Stimulated activated CD8-positive, alpha-beta memory T cell treated with anti-CD3 and anti-CD28 coated beads, Interleukin-15, amount 100 ng/mL, for 4 hours (primary cell): ENCODE data around the gene DAAM1.

Source experiments
- DNase-seq, 2 donors: peaks; one replicate each; pipeline ENCODE4 v3.0.0-alpha.2; 2020; ENCODE audit warnings: low read depth in 2 of 2

DAAM1 gene

DNA sequence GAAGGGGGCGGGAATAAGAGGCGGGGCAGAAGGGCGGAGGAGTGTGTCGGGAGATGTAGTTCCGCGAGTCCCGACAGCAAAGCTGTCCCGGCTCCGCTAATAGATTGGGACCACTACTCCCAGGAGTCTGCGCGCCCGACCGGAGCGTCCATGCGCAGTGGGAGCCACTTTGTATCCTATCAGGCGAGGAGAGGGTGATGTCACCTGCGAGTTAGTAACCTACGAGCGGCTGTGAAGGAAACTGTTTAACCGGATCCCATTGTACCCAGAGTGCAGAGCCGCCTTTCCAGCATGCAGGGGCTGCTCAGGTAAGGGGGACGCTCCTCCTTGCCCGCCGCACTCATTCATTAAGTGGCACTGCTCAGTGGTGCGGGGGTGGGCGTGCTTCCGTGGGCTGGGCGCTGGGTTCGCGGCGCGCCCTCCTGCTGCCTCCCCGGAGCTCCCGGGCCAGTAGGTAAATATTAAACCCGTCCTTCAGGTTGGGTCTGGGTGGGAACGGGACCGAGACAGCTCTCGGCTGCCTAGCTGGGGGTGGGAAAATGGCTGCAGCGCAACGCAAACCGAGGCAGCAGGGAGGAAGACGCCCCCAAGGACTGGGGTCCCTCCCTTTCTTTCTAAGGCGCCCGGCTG lies at the start of gene DAAM1:
Gene DAAM1 (plus strand): TSS at position 207 of the 630 bp plus-strand sequence. CDS start 74,811 bp downstream, outside the sequence.
- DNase-seq: peak; percentile 92 to 96

DNA sequence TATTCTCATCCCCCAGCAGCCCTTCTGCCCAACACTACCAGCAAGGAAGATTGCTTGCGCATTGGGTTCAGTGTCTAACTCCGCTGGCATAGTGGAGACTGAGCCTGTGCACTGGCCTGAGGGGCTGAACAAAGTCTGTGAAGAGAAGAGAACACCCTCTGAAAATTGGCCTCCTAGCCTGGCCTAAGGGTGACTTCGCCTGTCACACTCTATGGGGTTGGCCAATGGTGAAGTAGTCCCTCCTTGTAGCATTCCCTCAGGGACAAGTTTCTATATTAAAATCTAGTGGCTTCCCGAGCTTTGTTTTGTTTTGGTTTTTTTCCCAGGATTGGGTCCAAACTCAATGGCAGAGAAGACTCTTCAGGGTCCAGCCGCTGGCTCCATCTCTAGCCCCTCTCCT lies 49.1 kb upstream of the DAAM1 start:
- no peak for DNase-seq

GRCh38 chr14:59140106-59140843 lies 48.2 kb upstream of the DAAM1 start:
- no peak for DNase-seq

DNA sequence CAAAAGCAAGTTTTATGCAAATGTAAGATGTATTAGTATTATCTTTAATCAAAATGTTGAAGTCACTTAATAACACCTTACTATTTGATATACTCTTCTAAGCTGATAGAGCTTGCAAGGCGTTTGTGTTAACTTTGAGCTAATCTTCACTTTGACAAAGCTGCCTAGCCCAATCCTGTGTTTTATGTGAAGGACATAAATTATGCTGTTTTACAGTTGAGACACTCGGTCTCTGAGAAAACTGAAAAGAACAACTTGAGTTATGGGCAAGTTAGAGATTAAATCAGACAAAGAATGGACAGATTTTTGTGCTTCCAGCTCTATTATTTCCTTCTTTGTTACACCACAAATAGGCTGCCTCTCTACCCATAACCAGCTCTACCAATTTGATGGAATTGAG lies 42.0 kb upstream of the DAAM1 start:
- DNase-seq: no peak

DNA sequence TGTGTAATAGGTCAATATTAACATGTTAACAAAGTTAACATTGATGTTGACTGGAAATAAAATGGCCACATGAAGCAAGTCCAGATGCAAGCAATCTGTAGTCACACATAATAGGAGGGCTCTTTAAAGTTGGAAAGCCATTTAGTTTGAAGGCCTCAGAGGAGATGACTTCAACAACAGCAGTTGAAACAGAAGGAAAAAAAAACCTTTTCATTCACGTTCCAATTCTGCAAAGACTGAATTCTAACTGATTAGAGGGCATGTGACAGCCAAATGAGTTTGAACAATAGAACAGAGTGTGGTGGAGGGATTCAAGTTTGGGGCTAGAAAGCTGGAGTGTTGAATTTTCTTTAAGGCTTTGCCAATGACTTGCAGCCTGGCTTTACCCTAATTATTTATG lies 41.5 kb upstream of the DAAM1 start:
- no peak for DNase-seq

GRCh38 chr14:59148334-59148900 lies 40.0 kb upstream of the DAAM1 start:
- DNase-seq: no peak

- no peak for DNase-seq
Observed at GRCh38 chr14:59150990-59151389, 37.5 kb upstream of the DAAM1 start.

GRCh38 chr14:59154373-59154772 lies 34.1 kb upstream of the DAAM1 start:
- DNase-seq: no peak

- DNase-seq: no peak
Observed at GRCh38 chr14:59155886-59156285, 32.6 kb upstream of the DAAM1 start.

DNA sequence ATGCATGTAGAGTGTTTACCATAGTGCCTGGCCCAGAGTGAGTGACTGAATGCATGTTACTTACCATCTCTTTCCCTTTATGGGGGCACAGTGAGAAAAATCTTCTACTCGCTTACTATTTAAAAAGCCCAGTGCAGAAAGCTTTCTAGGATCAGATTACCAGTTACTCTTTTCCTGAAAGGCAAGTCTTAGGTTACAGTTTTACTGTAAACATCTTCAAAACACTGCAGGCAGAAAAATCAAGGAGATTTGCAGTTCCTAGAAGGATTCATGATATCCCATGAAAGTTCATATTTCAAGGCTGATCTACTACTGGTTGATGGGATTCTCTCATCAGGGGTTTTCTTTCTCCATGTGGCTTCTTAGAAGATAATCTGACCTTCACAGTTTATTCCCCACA lies 29.3 kb upstream of the DAAM1 start:
- no peak for DNase-seq

GRCh38 chr14:59160506-59160905 lies 28.0 kb upstream of the DAAM1 start:
- DNase-seq: no peak

GRCh38 chr14:59161561-59162175 lies 26.8 kb upstream of the DAAM1 start:
- no peak for DNase-seq

GRCh38 chr14:59166258-59166657 lies 22.2 kb upstream of the DAAM1 start:
- no peak for DNase-seq

DNA sequence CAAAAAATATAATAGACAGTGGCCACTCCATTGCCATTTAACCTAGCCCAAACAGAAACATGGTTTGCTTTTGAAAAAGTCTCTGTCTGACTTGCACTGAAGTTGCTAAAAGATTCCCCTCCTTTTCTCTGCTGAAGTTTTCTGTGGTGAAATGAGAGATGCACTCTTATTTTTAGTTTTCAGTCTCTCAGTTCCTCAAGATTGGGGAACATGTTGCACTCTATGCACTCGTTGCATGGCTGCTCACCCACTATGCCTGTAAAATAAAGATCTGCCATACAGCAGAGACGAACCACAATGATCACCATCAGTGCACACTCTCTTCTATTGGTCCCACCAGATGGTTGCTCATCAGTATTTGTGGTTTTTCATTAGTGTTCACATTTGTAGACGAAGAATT lies 13.1 kb upstream of the DAAM1 start:
- no peak for DNase-seq

GRCh38 chr14:59176765-59177164 lies 11.7 kb upstream of the DAAM1 start:
- no peak for DNase-seq

GRCh38 chr14:59177262-59177661 lies 11.2 kb upstream of the DAAM1 start:
- no peak for DNase-seq

GRCh38 chr14:59181791-59182190 lies 6.7 kb upstream of the DAAM1 start:
- DNase-seq: no peak

DNA sequence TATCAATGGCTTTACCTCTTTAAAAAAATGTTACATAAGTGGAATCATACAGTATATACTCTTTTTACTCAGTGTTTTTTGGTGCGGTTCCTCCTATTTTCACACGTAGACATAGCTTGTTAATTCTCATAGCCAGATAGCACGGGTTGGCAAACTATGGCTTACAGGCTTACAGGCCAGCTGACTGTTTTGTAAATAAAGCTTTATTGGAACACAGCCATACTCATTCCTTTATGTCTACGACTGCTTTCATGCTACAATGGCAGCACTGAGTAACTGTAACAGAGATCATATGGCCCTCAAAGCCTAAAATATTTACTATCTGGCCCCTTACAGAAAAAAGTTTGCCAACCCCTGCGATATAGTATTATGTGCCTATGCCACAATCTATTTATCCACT lies 5.8 kb upstream of the DAAM1 start:
- DNase-seq: no peak

GRCh38 chr14:59183150-59183549 lies 5.3 kb upstream of the DAAM1 start:
- DNase-seq: no peak

GRCh38 chr14:59184396-59184795 lies 4.1 kb upstream of the DAAM1 start:
- no peak for DNase-seq

DNA sequence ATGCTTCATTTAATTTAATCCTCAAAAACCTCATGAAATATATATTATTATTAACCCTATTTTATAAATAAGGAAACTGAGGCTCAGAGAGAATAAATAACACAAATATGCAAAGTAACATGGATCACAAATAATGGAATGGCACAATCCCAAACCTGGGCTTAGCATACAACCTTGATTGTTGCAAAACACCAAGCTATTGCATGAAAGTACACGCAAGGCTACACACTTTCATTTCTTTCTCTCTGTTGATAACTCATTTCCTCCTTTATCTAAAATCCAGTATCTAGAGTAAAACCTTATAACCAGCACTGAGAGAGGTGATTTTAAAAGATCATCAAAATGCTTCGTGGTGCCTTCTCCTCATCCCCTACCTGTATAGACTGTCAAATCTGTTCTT lies 2.8 kb upstream of the DAAM1 start:
- no peak for DNase-seq

DNA sequence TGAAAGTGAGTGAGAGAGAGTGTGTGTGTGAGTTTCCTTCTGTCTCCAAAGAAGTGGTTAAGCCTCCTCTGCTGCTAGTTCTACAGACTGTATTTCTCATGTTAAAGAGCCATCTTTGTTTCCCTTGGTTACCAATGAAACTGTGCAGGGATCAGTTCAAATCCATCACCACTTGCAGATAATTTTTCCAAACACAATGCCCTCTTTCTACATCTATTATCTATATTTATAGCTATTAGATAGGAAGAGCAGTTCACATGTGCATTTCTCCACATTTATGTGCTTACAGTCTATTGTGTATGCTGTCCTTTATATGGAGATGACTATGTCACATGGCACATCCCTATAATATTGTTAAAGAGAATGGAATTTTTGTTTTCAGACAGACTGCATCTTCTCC lies 2.2 kb upstream of the DAAM1 start:
- no peak for DNase-seq

- no peak for DNase-seq
Observed at GRCh38 chr14:59187118-59187517, 1.3 kb upstream of the DAAM1 start.
